ENCODE measurements around the gene RGSL1.
"Not testable (repeated sequence)": the region's sequence is repeated elsewhere in the genome, so short reads cannot be mapped to it uniquely, and the experiment has no call there.

RGSL1 gene

GRCh38 chr1:182430263-182431068 is 19.5 kb upstream of the RGSL1 start:
- H3K27me3 Mint-ChIP-seq, result no peaks in the 10 kb centered on the region
- no peaks in the 10 kb centered on the region for H3K9me3 Mint-ChIP-seq (ENCODE audit: low read depth)
- H3K36me3 Mint-ChIP-seq, result no peaks in the 10 kb centered on the region
- H3K4me1 Mint-ChIP-seq (ENCODE audit: low read depth), result peaks cover 13% of the 10 kb centered on the region
- no peak overlapping the region for H3K4me3 Mint-ChIP-seq
- no peak overlapping the region for H3K27ac Mint-ChIP-seq

- H3K4me1 Mint-ChIP-seq (ENCODE audit: low read depth), result peaks cover 13% of the 10 kb centered on the region
- no peak overlapping the region for H3K4me3 Mint-ChIP-seq
- H3K27ac Mint-ChIP-seq, result no peak overlapping the region
- H3K27me3 Mint-ChIP-seq, result no peaks in the 10 kb centered on the region
- H3K36me3 Mint-ChIP-seq, result no peaks in the 10 kb centered on the region
- no peaks in the 10 kb centered on the region for H3K9me3 Mint-ChIP-seq (ENCODE audit: low read depth)
Measured at GRCh38 chr1:182431278-182431677, 18.7 kb upstream of the RGSL1 start.

GRCh38 chr1:182433580-182433979 is 16.4 kb upstream of the RGSL1 start:
- peaks cover 2% of the 10 kb centered on the region for H3K27me3 Mint-ChIP-seq
- H3K4me1 Mint-ChIP-seq (ENCODE audit: low read depth), result peaks cover 13% of the 10 kb centered on the region
- no peak overlapping the region for H3K4me3 Mint-ChIP-seq
- peaks cover 4% of the 10 kb centered on the region for H3K36me3 Mint-ChIP-seq
- H3K27ac Mint-ChIP-seq, result no peak overlapping the region
- peaks cover 4% of the 10 kb centered on the region for H3K9me3 Mint-ChIP-seq (ENCODE audit: low read depth)

- peaks cover 4% of the 10 kb centered on the region for H3K36me3 Mint-ChIP-seq
- no peak overlapping the region for H3K27ac Mint-ChIP-seq
- no peak overlapping the region for H3K4me3 Mint-ChIP-seq
- peaks cover 4% of the 10 kb centered on the region for H3K9me3 Mint-ChIP-seq (ENCODE audit: low read depth)
- peaks cover 2% of the 10 kb centered on the region for H3K27me3 Mint-ChIP-seq
- no peaks in the 10 kb centered on the region for H3K4me1 Mint-ChIP-seq (ENCODE audit: low read depth)
Measured at GRCh38 chr1:182438326-182438725, 11.6 kb upstream of the RGSL1 start.

GRCh38 chr1:182441719-182442118 is 8.2 kb upstream of the RGSL1 start:
- no peak overlapping the region for H3K27ac Mint-ChIP-seq
- peaks cover 4% of the 10 kb centered on the region for H3K9me3 Mint-ChIP-seq (ENCODE audit: low read depth)
- H3K36me3 Mint-ChIP-seq, result peaks cover 4% of the 10 kb centered on the region
- peaks cover 4% of the 10 kb centered on the region for H3K27me3 Mint-ChIP-seq
- H3K4me1 Mint-ChIP-seq (ENCODE audit: low read depth), result no peaks in the 10 kb centered on the region
- no peak overlapping the region for H3K4me3 Mint-ChIP-seq

- H3K36me3 Mint-ChIP-seq, result peaks cover 4% of the 10 kb centered on the region
- H3K27me3 Mint-ChIP-seq, result peaks cover 4% of the 10 kb centered on the region
- no peak overlapping the region for H3K4me3 Mint-ChIP-seq
- H3K9me3 Mint-ChIP-seq (ENCODE audit: low read depth), result peaks cover 4% of the 10 kb centered on the region
- H3K4me1 Mint-ChIP-seq (ENCODE audit: low read depth), result no peaks in the 10 kb centered on the region
- H3K27ac Mint-ChIP-seq, result no peak overlapping the region
Measured at GRCh38 chr1:182442333-182442732, 7.6 kb upstream of the RGSL1 start.

GRCh38 chr1:182444497-182444896 is 5.4 kb upstream of the RGSL1 start:
- no peaks in the 10 kb centered on the region for H3K4me1 Mint-ChIP-seq (ENCODE audit: low read depth)
- H3K36me3 Mint-ChIP-seq, result no peaks in the 10 kb centered on the region
- peaks cover 1% of the 10 kb centered on the region for H3K27me3 Mint-ChIP-seq
- no peak overlapping the region for H3K27ac Mint-ChIP-seq
- H3K4me3 Mint-ChIP-seq, result no peak overlapping the region
- H3K9me3 Mint-ChIP-seq (ENCODE audit: low read depth), result no peaks in the 10 kb centered on the region

GRCh38 chr1:182446033-182446669 is 3.8 kb upstream of the RGSL1 start:
- Mint-ChIP-seq H3K4me3 (no peak overlapping the region), H3K27me3 (peaks cover 1% of the 10 kb centered on the region), H3K27ac (no peak overlapping the region), H3K4me1 (ENCODE audit: low read depth) (no peaks in the 10 kb centered on the region), H3K9me3 (ENCODE audit: low read depth) (no peaks in the 10 kb centered on the region), H3K36me3 (no peaks in the 10 kb centered on the region)

- not testable (repeated sequence) for H3K4me1 Mint-ChIP-seq (ENCODE audit: low read depth); H3K27me3 Mint-ChIP-seq; H3K36me3 Mint-ChIP-seq; H3K9me3 Mint-ChIP-seq (ENCODE audit: low read depth); H3K4me3 Mint-ChIP-seq; H3K27ac Mint-ChIP-seq
Measured at GRCh38 chr1:182447124-182447523, 2.8 kb upstream of the RGSL1 start.

- Mint-ChIP-seq H3K27ac (no peak overlapping the region), H3K4me1 (ENCODE audit: low read depth) (no peaks in the 10 kb centered on the region), H3K36me3 (no peaks in the 10 kb centered on the region), H3K9me3 (ENCODE audit: low read depth) (no peaks in the 10 kb centered on the region), H3K27me3 (peaks cover 1% of the 10 kb centered on the region), H3K4me3 (no peak overlapping the region)
Measured at GRCh38 chr1:182447660-182448059, 2.3 kb upstream of the RGSL1 start.

- Mint-ChIP-seq H3K27ac (no peak overlapping the region), H3K4me3 (no peak overlapping the region), H3K9me3 (ENCODE audit: low read depth) (no peaks in the 10 kb centered on the region), H3K36me3 (no peaks in the 10 kb centered on the region), H3K27me3 (peaks cover 4% of the 10 kb centered on the region), H3K4me1 (ENCODE audit: low read depth) (no peaks in the 10 kb centered on the region)
Measured at GRCh38 chr1:182453631-182454030, 3.7 kb downstream of the RGSL1 start.

GRCh38 chr1:182457844-182458243 is 7.9 kb downstream of the RGSL1 start:
- H3K27me3 Mint-ChIP-seq, result peaks cover 16% of the 10 kb centered on the region
- H3K4me1 Mint-ChIP-seq (ENCODE audit: low read depth), result no peaks in the 10 kb centered on the region
- H3K4me3 Mint-ChIP-seq, result no peak overlapping the region
- H3K9me3 Mint-ChIP-seq (ENCODE audit: low read depth), result no peaks in the 10 kb centered on the region
- peaks cover 2% of the 10 kb centered on the region for H3K36me3 Mint-ChIP-seq
- H3K27ac Mint-ChIP-seq, result no peak overlapping the region

GRCh38 chr1:182459949-182460348 is 10.0 kb downstream of the RGSL1 start:
- Mint-ChIP-seq H3K4me1 (ENCODE audit: low read depth) (no peaks in the 10 kb centered on the region), H3K27me3 (peaks cover 17% of the 10 kb centered on the region), H3K36me3 (peaks cover 2% of the 10 kb centered on the region), H3K9me3 (ENCODE audit: low read depth) (no peaks in the 10 kb centered on the region), H3K27ac (no peak overlapping the region), H3K4me3 (no peak overlapping the region)

GRCh38 chr1:182460550-182460951 is 10.6 kb downstream of the RGSL1 start:
- H3K27ac Mint-ChIP-seq, result no peak overlapping the region
- H3K4me1 Mint-ChIP-seq (ENCODE audit: low read depth), result no peaks in the 10 kb centered on the region
- H3K36me3 Mint-ChIP-seq, result peaks cover 2% of the 10 kb centered on the region
- H3K9me3 Mint-ChIP-seq (ENCODE audit: low read depth), result no peaks in the 10 kb centered on the region
- H3K4me3 Mint-ChIP-seq, result no peak overlapping the region
- H3K27me3 Mint-ChIP-seq, result peaks cover 17% of the 10 kb centered on the region

GRCh38 chr1:182473556-182473955 is 23.6 kb downstream of the RGSL1 start:
- Mint-ChIP-seq H3K9me3 (ENCODE audit: low read depth) (peaks cover 8% of the 10 kb centered on the region), H3K27me3 (peaks cover 8% of the 10 kb centered on the region), H3K4me1 (ENCODE audit: low read depth) (no peaks in the 10 kb centered on the region), H3K27ac (no peak overlapping the region), H3K36me3 (no peaks in the 10 kb centered on the region), H3K4me3 (no peak overlapping the region)

GRCh38 chr1:182476625-182477024 is 26.7 kb downstream of the RGSL1 start:
- Mint-ChIP-seq H3K4me1 (ENCODE audit: low read depth) (no peaks in the 10 kb centered on the region), H3K27ac (no peak overlapping the region), H3K36me3 (no peaks in the 10 kb centered on the region), H3K4me3 (no peak overlapping the region), H3K27me3 (peaks cover 9% of the 10 kb centered on the region), H3K9me3 (ENCODE audit: low read depth) (peaks cover 17% of the 10 kb centered on the region)
